SK-N-MC (cell line): ENCODE data around the gene TMCC3.
"Not testable (repeated sequence)": the region's sequence is repeated elsewhere in the genome, so short reads cannot be mapped to it uniquely, and the experiment has no call there.

Experiments used
- DNase-seq: peaks from one replicate; pipeline ENCODE4 v3.0.0-alpha.2; 2011; ENCODE audit warnings: low read depth, low spot score
- H3K27ac ChIP-seq: fragments of 200-600 bp; sonication (generic); 2 replicates; pipeline ENCODE4 v1.5.1; 2016; ENCODE audit warnings: mixed run types
- H3K36me3 ChIP-seq: fragments of 200-600 bp; sonication (generic); 2 replicates; pipeline ENCODE4 v1.6.1; 2017; ENCODE audit warnings: antibody characterized with exemption, low read length, mixed read lengths; ENCODE audit not compliant: insufficient read depth
- H3K4me3 ChIP-seq: fragments of 200-600 bp; sonication (generic); 2 replicates; pipeline ENCODE4 v1.5.1; 2016
- H3K9ac ChIP-seq: fragments of 200-600 bp; sonication (generic); 2 replicates; pipeline ENCODE4 v1.8.0; 2017; ENCODE audit warnings: mixed run types, mixed read lengths; ENCODE audit not compliant: insufficient read length
- H3K9me3 ChIP-seq: fragments of 200-600 bp; sonication (generic); 2 replicates; pipeline ENCODE4 v1.6.1; 2017; ENCODE audit warnings: low read depth, mild to moderate bottlenecking, antibody characterized with exemption, low read length, moderate library complexity, mixed read lengths
- EZH2 ChIP-seq: fragments of 200-600 bp; sonication (generic); IDR thresholded peaks from one replicate; pipeline ENCODE4 v1.6.1; 2017; ENCODE audit warnings: antibody characterized with exemption
- FOXP2 ChIP-seq: optimal IDR thresholded peaks from 2 replicates; pipeline ENCODE3; 2011; ENCODE audit warnings: mild to moderate bottlenecking, moderate library complexity; ENCODE audit not compliant: insufficient read depth; ENCODE audit errors: extremely low read length, control extremely low read depth
- POLR2AphosphoS5 ChIP-seq: IDR thresholded peaks from 2 replicates; pipeline ENCODE4 v1.6.1; 2012; ENCODE audit warnings: mild to moderate bottlenecking, low read depth, low read length, borderline replicate concordance

The TMCC3 gene

GRCh38 chr12:94561943-94562411 lies 88.4 kb downstream of the TMCC3 start:
- no peak for TF ChIP-seq FOXP2
- no peak for TF ChIP-seq EZH2
- TF ChIP-seq POLR2AphosphoS5, result no peak
- Histone ChIP-seq H3K4me3 (no peak overlapping the region), H3K9me3 (no peaks in the 10 kb centered on the region), H3K9ac (no peak overlapping the region), H3K36me3 (no peaks in the 10 kb centered on the region), H3K27ac (no peak overlapping the region)
- no peak for DNase-seq

DNA sequence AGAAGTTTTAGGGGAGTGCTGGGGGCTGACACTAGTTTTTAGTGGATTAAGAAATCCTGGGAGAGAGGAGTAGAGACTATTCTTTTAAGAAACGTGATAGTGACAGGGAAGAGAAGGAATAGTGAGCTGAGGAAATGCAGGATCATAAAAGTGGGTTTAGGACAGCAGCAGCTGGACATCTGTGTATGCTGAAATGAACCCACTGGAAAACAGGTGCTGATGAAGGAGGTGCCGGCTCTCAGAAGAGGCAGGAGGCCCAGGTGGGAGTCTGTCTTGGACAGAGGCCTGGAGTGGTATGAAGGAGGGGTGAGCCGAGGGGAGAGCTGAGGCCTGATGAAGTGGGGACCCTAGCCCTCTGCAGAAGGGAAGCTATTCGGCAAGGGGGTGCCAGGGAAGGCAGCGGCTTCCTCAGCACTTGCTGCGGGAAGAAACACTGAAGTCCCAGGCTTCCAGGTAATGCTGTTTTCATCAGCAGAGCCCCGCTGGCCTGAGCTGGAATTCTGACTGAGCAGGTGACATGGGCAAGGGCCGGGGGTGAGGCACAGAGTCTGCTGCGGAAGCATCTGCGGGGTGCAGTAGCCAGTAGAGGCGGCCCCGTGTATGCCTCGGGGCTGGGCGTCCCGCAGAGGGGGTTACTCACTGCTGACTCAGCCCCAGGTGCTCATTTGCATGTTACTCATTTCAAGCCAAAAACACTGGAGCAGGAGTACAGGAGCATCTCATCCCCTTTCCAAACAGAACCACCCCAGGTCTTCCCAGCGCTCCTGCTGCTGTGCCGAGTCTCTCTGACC lies 89.7 kb downstream of the TMCC3 start:
- DNase-seq, result no peak
- Histone ChIP-seq H3K9me3 (no peaks in the 10 kb centered on the region), H3K36me3 (no peaks in the 10 kb centered on the region), H3K27ac (no peak overlapping the region), H3K9ac (no peak overlapping the region), H3K4me3 (no peak overlapping the region)
- TF ChIP-seq FOXP2 (no peak), POLR2AphosphoS5 (no peak), EZH2 (no peak)

- Histone ChIP-seq H3K27ac (no peak overlapping the region), H3K9me3 (no peaks in the 10 kb centered on the region), H3K36me3 (no peaks in the 10 kb centered on the region), H3K4me3 (no peak overlapping the region), H3K9ac (no peak overlapping the region)
- TF ChIP-seq POLR2AphosphoS5 (no peak), EZH2 (no peak), FOXP2 (no peak)
- no peak for DNase-seq
Measured at GRCh38 chr12:94558612-94559011, 91.7 kb downstream of the TMCC3 start.

DNA sequence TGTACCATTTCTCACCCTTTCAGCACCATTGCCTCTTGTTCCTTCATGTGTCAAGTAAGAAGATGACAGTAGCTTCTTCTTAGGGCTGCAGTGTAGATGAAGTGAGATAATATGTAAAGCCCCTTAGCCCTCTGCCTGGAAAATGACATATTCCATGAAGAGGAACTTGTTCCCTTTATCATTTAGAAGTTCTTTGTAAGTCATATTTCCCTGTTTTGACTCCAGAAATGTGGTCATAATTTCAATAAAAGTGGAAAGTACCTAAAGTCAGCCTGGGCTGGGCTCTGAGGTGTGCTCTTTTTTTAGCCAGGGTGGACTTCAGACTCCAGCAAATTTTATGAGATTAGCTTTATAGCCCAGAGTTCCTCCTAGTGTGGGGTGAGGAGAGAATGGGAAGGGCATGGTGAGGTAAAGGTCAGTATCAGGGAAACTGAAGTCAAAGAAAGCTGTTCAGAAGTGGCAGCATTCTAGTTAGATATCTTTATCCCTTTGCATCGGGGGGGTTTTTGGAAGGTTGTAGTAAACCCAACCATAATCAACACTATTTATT lies 92.5 kb downstream of the TMCC3 start:
- Histone ChIP-seq H3K4me3 (no peak overlapping the region), H3K9ac (no peak overlapping the region), H3K27ac (no peak overlapping the region), H3K9me3 (no peaks in the 10 kb centered on the region), H3K36me3 (no peaks in the 10 kb centered on the region)
- TF ChIP-seq EZH2 (no peak), FOXP2 (no peak)
- no peak for DNase-seq

DNA sequence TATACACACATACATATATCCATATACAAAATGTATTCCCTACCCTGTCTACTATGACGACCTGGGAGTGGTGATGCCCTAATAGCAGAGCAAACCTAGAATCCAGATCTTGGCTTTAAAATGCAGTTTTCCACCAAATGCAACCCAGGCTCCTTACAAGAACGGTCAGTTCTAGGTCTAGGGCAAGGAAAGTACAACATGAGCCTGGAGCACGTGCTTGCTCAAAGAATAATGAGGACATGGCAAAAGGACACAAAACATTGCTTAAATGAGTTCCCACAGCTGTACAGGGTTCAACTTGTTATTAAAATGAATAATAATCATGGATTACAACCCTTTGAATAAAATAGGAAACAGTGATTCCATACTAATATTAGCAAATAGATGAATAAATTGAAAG lies 94.7 kb downstream of the TMCC3 start:
- no peak overlapping the region for H3K4me3 ChIP-seq
- H3K9me3 ChIP-seq, result no peaks in the 10 kb centered on the region
- no peak overlapping the region for H3K9ac ChIP-seq
- no peak overlapping the region for H3K27ac ChIP-seq
- no peaks in the 10 kb centered on the region for H3K36me3 ChIP-seq
- no peak for DNase-seq
- no peak for TF ChIP-seq FOXP2
- no peak for TF ChIP-seq POLR2AphosphoS5
- TF ChIP-seq EZH2, result no peak

GRCh38 chr12:94553875-94554274 lies 96.5 kb downstream of the TMCC3 start:
- Histone ChIP-seq H3K9ac (no peak overlapping the region), H3K36me3 (no peaks in the 10 kb centered on the region), H3K4me3 (no peak overlapping the region), H3K27ac (no peak overlapping the region), H3K9me3 (no peaks in the 10 kb centered on the region)
- no peak for DNase-seq
- TF ChIP-seq POLR2AphosphoS5, result no peak
- TF ChIP-seq EZH2, result no peak
- TF ChIP-seq FOXP2, result no peak

DNA sequence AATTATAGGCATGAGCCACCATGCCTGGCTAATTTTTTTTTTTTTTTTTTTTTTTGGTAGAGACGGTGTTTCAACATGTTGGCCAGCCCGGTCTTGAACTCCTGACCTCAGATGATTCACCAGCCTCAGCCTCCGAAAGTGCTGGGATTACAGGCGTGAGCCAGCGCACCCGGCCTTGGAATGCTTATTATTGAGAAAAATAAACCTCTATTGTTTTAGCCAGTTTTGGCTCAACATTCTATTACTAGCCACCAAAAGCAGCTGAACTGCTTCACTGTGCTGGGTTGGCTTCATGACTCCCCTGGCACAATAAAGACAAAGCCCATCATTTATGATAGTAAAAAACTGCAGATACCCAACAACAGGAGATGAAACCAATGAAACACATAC lies 97.2 kb downstream of the TMCC3 start:
- Histone ChIP-seq H3K36me3 (no peaks in the 10 kb centered on the region), H3K9me3 (no peaks in the 10 kb centered on the region), H3K9ac (no peak overlapping the region), H3K27ac (no peak overlapping the region), H3K4me3 (no peak overlapping the region)
- TF ChIP-seq EZH2 (no peak), FOXP2 (no peak), POLR2AphosphoS5 (no peak)
- DNase-seq, result no peak

- Histone ChIP-seq H3K4me3 (no peak overlapping the region), H3K9me3 (no peaks in the 10 kb centered on the region), H3K9ac (no peak overlapping the region), H3K27ac (no peak overlapping the region), H3K36me3 (no peaks in the 10 kb centered on the region)
- TF ChIP-seq POLR2AphosphoS5 (no peak), FOXP2 (no peak), EZH2 (no peak)
- no peak for DNase-seq
Measured at GRCh38 chr12:94551810-94552209, 98.5 kb downstream of the TMCC3 start.

DNA sequence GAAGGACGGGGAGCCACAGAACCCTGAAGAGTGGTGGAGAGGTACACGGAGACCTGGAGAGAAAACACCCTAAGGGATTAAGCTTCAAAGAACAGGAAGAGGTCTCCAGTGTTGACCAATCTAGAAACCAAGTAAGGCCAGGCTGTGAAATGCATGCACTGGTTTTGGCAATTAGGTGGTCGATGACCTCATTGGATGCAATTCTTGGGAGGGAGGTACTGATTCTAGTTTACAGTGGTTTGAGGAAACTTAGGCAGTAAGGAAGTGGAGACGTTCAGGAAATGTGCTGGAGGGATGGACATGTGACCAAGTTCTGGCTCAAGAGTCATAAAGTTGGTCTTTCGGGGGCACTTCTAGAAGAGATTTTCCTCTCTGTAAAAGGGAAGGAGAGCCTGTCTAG lies 99.4 kb downstream of the TMCC3 start:
- H3K36me3 ChIP-seq, result no peaks in the 10 kb centered on the region
- TF ChIP-seq FOXP2, result no peak
- no peak for TF ChIP-seq POLR2AphosphoS5
- TF ChIP-seq EZH2, result no peak
- no peak for DNase-seq
- H3K9ac ChIP-seq, result no peak overlapping the region
- H3K27ac ChIP-seq, result no peak overlapping the region
- H3K4me3 ChIP-seq, result no peak overlapping the region
- H3K9me3 ChIP-seq, result no peaks in the 10 kb centered on the region

DNA sequence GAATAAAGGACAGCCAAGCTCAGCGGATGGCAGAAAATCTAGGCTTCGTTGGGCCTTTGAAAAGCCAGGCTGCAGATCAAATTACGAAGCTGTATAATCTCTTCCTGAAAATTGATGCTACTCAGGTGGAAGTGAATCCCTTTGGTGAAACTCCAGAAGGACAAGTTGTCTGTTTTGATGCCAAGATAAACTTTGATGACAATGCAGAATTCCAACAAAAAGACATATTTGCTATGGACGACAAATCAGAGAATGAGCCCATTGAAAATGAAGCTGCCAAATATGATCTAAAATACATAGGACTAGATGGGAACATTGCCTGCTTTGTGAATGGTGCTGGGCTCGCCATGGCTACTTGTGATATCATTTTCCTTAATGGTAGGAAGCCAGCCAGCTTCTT lies 101.5 kb downstream of the TMCC3 start:
- not testable (repeated sequence) for H3K27ac ChIP-seq, H3K36me3 ChIP-seq, H3K4me3 ChIP-seq, DNase-seq, H3K9ac ChIP-seq, H3K9me3 ChIP-seq
